HG02981 (cell line): ENCODE data around the gene SRRM5.
A peak's percentile ranks its signal among the peaks of the same experiment; 100 is the strongest.
"Not testable (repeated sequence)": the region's sequence is repeated elsewhere in the genome, so short reads cannot be mapped to it uniquely, and the experiment has no call there.

Experiments used
- ATAC-seq: cut with Tn5 transposase; IDR thresholded peaks from one replicate; pipeline ENCODE4 v1.9.1; 2021; ENCODE audit warnings: mild to moderate bottlenecking, moderate library complexity; ENCODE audit not compliant: unreplicated experiment

SRRM5 gene

GRCh38 chr19:43612374-43612773 is 486 bp downstream of the SRRM5 start:
- no peak for ATAC-seq

- ATAC-seq = no peak
These were observed 4.4 kb downstream of the SRRM5 start for GRCh38 chr19:43616306-43616705.

DNA sequence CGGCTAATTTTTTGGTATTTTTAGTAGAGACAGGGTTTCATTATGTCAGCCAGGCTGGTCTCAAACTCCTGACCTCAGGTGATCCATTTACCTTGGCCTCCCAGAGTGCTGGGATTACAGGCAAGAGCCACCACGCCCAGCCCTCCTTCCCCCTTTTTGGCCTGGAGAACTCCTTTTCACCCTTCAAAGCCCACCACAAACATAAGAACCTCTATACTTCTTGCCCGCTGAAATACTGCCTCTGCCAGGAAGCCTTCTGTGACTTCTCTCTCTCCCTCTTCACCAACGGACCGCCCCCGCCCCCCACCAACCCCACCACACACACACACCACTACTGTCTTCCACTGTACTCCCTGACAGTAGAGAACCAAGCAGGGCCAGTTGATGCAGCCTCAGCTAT is 5.1 kb downstream of the SRRM5 start:
- no peak for ATAC-seq

DNA sequence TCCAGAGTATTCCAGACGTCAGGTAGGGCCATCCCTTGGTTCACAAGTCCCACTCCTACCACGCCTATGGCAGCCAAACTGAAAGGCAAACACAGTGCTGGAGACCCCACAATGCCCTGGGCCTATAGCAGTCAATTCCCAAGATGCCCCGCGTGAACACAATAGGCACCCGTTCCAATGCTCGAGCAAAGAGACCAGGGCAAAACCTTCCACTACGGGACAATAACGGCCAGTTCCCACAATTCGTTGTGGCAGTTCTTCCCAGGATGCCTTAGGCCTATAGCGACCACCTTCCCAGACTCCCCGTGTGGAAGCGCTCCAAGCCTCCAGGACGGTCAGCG is 7.0 kb downstream of the SRRM5 start:
- ATAC-seq = peak; percentile 34

- peak; percentile 69 for ATAC-seq
These were observed 7.6 kb downstream of the SRRM5 start, which contains the start of gene ZNF428 for GRCh38 chr19:43619262-43620060. ZNF428 (minus strand) TSS chr19:43619629; CDS start chr19:43614304, 5,325 bp downstream.

GRCh38 chr19:43620061-43621001 is 8.4 kb downstream of the SRRM5 start:
- no peak for ATAC-seq

GRCh38 chr19:43622070-43622469 is 10.2 kb downstream of the SRRM5 start:
- ATAC-seq = no peak

DNA sequence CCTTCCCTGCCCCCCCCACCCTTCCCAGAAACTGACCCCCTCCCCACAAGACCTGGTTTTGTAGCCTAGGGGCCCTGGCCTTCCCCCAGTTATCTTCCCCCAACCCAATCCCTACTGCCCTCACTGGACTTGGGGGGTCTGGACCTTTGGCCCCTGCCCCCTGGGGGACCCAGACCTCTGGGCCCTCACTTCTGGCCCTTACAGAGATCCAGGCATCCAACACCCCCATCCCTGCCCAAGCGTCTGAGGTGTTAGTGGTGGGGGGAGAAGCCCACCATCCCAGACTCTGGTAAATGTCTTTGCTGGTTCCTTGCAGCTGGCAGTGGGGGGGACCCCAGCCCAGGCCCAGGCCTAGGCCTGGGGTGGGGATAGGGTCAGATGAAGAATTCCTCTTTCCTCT is 11.1 kb downstream of the SRRM5 start:
- ATAC-seq = no peak

- ATAC-seq = no peak
These were observed 12.2 kb downstream of the SRRM5 start for GRCh38 chr19:43623889-43624670.

DNA sequence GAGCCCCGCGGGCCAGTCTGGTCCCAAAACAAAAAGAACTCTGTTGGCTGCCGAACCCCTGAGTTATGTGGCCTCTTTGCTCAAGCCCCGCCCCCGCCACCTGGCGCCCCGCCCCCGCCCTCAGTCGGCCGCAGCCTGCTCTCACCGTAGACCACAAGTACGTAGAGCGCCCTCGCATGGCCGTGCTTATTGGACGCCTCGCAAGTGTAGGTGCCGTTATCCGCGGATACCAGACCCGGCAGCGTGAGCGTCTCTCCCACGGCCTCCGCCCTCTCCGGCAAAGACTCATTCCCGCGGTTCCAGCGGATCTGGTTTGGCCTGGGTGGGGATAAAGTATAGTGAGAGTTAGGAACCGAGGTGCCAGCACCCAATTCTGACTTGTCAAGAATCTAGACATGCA is 13.0 kb downstream of the SRRM5 start:
- ATAC-seq = no peak

GRCh38 chr19:43625918-43626579 is 14.2 kb downstream of the SRRM5 start:
- no peak for ATAC-seq

GRCh38 chr19:43626838-43627237 is 14.9 kb downstream of the SRRM5 start:
- no peak for ATAC-seq

DNA sequence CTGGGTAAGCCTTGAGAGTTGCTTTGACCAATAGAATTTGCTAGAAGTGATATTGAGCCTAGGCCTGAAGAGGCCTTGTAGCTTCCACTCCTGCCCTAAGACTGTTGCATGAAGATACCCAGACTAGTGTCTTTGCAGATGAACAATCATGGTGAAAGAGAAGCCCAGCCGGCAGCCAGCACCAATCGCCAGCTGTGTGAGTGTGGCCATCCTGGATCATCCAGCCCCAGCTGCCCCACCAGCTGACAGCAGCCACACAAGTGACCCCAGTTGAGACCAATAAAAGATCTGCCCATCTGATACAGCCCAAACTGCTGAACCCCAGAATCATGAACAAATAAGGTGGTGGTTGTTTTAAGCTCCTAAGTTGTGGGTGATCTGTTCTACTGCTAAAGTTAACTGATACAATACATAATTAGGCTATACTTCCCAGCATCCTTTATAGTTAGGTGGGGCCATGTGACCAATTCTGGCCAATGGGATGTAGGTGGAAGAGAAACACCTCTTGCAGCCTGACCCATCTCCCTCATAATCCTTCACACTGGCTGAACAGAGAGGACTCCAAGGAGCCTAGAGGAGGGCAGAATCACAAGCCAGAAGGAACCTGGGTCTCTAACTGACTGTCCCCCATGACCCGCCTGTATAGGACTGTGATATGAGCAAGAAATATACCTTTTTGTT is 16.9 kb downstream of the SRRM5 start:
- ATAC-seq = no peak

- no peak for ATAC-seq
These were observed 19.6 kb downstream of the SRRM5 start for GRCh38 chr19:43631491-43631890.

DNA sequence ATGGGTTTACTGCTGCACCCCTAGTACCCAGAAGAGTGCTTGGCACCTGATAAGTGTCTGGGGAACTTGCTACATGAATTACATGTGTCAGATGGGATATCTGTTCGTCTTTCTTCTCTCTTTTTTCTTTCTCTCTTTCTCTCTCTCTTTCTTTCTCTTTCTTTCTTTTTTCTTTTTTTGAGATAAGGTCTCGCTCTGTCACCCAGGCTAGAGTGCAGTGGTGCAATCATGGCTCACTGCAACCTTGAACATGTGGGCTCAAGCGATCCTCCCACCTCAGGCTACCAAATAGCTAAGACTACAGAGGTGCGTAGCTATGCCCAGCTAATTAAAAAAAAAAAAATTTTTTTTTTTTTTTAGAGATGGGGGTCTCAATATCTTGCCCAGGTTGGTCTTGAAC is 21.6 kb downstream of the SRRM5 start:
- ATAC-seq = no peak

GRCh38 chr19:43634068-43634467 is 22.2 kb downstream of the SRRM5 start:
- ATAC-seq = no peak

DNA sequence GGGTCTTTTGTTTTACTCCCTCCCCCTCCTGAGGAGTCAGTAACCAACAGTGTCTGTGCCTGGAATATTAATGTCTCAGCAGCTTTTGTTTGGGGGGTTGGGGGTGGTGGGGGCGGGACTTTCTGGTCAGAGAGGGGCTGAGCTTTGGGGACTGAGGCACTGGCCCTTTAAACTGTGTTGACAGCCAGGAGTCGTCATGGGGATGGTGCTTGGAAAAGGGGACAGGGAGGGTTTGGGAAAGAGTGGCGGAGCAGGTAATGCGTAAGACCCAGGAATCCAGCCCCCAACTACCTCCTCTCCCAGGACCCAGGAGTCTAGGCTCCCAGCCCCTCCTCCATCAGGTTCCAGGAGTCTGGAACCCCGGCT is 22.6 kb downstream of the SRRM5 start:
- no peak for ATAC-seq

DNA sequence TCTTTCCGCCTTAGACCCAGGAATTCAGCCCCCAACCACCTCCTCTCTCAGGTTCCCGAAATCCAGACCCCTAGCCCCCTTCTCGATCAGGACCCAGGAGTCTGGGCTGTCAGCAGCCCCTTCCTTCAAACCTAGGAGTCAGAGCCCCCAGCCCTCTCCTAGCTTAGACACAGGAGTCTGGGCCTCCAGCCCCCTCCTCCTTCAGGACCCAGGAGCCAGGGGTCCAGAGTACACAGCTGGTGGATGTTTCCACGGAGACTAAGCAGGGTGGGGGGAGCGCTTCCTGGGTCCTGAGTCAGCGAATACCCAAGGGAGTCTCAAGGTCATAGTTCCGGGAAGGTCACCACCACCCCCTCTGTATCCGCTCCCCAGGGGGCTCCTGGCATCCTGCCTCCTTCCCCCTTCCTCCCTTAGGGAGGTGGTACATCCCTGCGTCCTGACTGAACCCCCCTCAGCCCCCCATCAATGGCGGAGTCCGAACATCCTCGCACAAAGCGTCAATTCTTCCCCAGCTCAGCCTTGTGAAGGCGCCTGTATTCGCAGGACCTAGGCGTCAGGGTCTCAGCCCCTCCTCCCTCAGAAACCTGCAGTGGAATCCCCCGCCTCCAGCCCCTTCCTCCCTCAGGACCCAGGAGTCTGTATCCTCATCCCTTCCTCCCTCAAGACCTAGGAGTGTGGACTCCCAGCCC is 23.1 kb downstream of the SRRM5 start:
- ATAC-seq = no peak

GRCh38 chr19:43635561-43635940 is 23.7 kb downstream of the SRRM5 start:
- not testable (repeated sequence) for ATAC-seq
